Neural progenitor cell (in vitro differentiated cells): ENCODE data around the gene WDR20.

Experiments
- CTCF ChIP-seq: fragments of 200-600 bp; sonication (generic); IDR thresholded peaks from 2 replicates; pipeline ENCODE4 v1.5.1; 2017; ENCODE audit warnings: antibody characterized with exemption, mild to moderate bottlenecking
- EZH2 ChIP-seq: fragments of 200-600 bp; sonication (generic); IDR thresholded peaks from 2 replicates; pipeline ENCODE4 v1.6.1; 2017; ENCODE audit warnings: antibody characterized with exemption, mild to moderate bottlenecking, moderate library complexity
- EZH2phosphoT487 ChIP-seq: fragments of 200-600 bp; sonication (generic); IDR thresholded peaks from 2 replicates; pipeline ENCODE4 v1.6.1; 2017; ENCODE audit warnings: antibody characterized with exemption

- TF ChIP-seq CTCF (no peak), EZH2 (no peak), EZH2phosphoT487 (no peak)
Observed at GRCh38 chr14:102183886-102184285, 44.2 kb downstream of the WDR20 start.
